ENCODE results near the gene FAM90A1. TPM values are rescaled to one million over a fixed set of nuclear protein-coding genes. Genes with fewer than 3 reads are reported as not detected.
"Not testable (repeated sequence)": the region's sequence is repeated elsewhere in the genome, so short reads cannot be mapped to it uniquely, and the experiment has no call there.

The FAM90A1 gene
- total RNA-seq, 1 experiment from 2014 or later, result 0.09 TPM

- not testable (repeated sequence) for H2BK20ac ChIP-seq (ENCODE audit: low read depth, low read length, poor library complexity, severe bottlenecking); H3K23ac ChIP-seq (ENCODE audit: insufficient read length, low read depth, low read length); DNase-seq; H3K23me2 ChIP-seq (ENCODE audit: insufficient read length, low read depth, low read length, poor library complexity, severe bottlenecking); H3K36me3 Mint-ChIP-seq (ENCODE audit: insufficient read depth in 1 of 3, low read depth in 3 of 3); H4K5ac ChIP-seq (ENCODE audit: insufficient read length, low read depth, low read length); H3K27ac ChIP-seq (ENCODE audit: insufficient read length, low read depth, low read length); H3K9me3 ChIP-seq (ENCODE audit: control insufficient read depth, low read depth, low read length); H4K20me1 ChIP-seq (ENCODE audit: control insufficient read depth, insufficient read depth, insufficient read length); H2BK15ac ChIP-seq (ENCODE audit: low read depth, low read length); H3K14ac ChIP-seq (ENCODE audit: insufficient read depth, low read length); H3K9ac ChIP-seq (ENCODE audit: extremely low read depth, insufficient read length, low read length); H2AK5ac ChIP-seq (ENCODE audit: insufficient read length, low read length); H3K4ac ChIP-seq (ENCODE audit: low read depth, low read length); H3K27me3 Mint-ChIP-seq (ENCODE audit: low read depth); H3K79me2 ChIP-seq (ENCODE audit: insufficient read depth, low read length); H3K27ac Mint-ChIP-seq; H3K79me1 ChIP-seq (ENCODE audit: insufficient read depth, low read depth, low read length, poor library complexity, severe bottlenecking); H3T11ph ChIP-seq (ENCODE audit: low read length); H3K4me2 ChIP-seq (ENCODE audit: insufficient read depth, insufficient read length, low read length); H3K9me3 Mint-ChIP-seq; H2AFZ ChIP-seq (ENCODE audit: low read length); H3K27me3 ChIP-seq (ENCODE audit: insufficient read depth, low read length); H2BK120ac ChIP-seq (ENCODE audit: low read depth, low read length, poor library complexity, severe bottlenecking); H3K18ac ChIP-seq (ENCODE audit: insufficient read length, low read depth, low read length); H3K56ac ChIP-seq (ENCODE audit: insufficient read length, low read depth, low read length); H3K4me1 ChIP-seq (ENCODE audit: insufficient read depth, low read length); H3K4me3 Mint-ChIP-seq; H2BK12ac ChIP-seq (ENCODE audit: insufficient read length, low read depth, low read length); H2BK5ac ChIP-seq (ENCODE audit: insufficient read length, low read length); H4K91ac ChIP-seq (ENCODE audit: insufficient read length, low read depth, low read length); H4K8ac ChIP-seq (replicated peaks; ENCODE audit: insufficient read length, low read depth, low read length)
- no CpG with 5 or more reads among the region's 14 CpGs for WGBS (ENCODE audit: extremely low coverage, insufficient read length, low lambda C conversion rate)
- H3K4me1 Mint-ChIP-seq, result peaks cover 7 to 15% of the 10 kb centered on the region in 2 experiments
Observed at GRCh38 chr12:8261111-8261554, 33.7 kb upstream of the FAM90A1 start.

- H3K27me3 Mint-ChIP-seq (ENCODE audit: low read depth), result not testable (repeated sequence)
- WGBS (ENCODE audit: extremely low coverage, insufficient read length, low lambda C conversion rate), result no CpG with 5 or more reads among the region's 5 CpGs
Observed at GRCh38 chr12:8256356-8256755, 28.9 kb upstream of the FAM90A1 start.

More at GRCh38 chr12:8256356-8256755, 28.9 kb upstream of the FAM90A1 start:
- not testable (repeated sequence) for H3K4me3 Mint-ChIP-seq; H2BK12ac ChIP-seq (ENCODE audit: insufficient read length, low read depth, low read length); H3K4me1 ChIP-seq (ENCODE audit: insufficient read depth, low read length); H3K56ac ChIP-seq (ENCODE audit: insufficient read length, low read depth, low read length); H3K14ac ChIP-seq (ENCODE audit: insufficient read depth, low read length); H3K79me2 ChIP-seq (ENCODE audit: insufficient read depth, low read length); H3K27ac ChIP-seq (ENCODE audit: insufficient read length, low read depth, low read length); H2AK5ac ChIP-seq (ENCODE audit: insufficient read length, low read length); H3K36me3 Mint-ChIP-seq (ENCODE audit: insufficient read depth in 1 of 3, low read depth in 3 of 3); H2BK20ac ChIP-seq (ENCODE audit: low read depth, low read length, poor library complexity, severe bottlenecking); H3K9ac ChIP-seq (ENCODE audit: extremely low read depth, insufficient read length, low read length); H3K79me1 ChIP-seq (ENCODE audit: insufficient read depth, low read depth, low read length, poor library complexity, severe bottlenecking); H3K9me3 ChIP-seq (ENCODE audit: control insufficient read depth, low read depth, low read length); H4K8ac ChIP-seq (replicated peaks; ENCODE audit: insufficient read length, low read depth, low read length); H3K4me2 ChIP-seq (ENCODE audit: insufficient read depth, insufficient read length, low read length); H2AFZ ChIP-seq (ENCODE audit: low read length); H4K5ac ChIP-seq (ENCODE audit: insufficient read length, low read depth, low read length); H3K18ac ChIP-seq (ENCODE audit: insufficient read length, low read depth, low read length); H3K23me2 ChIP-seq (ENCODE audit: insufficient read length, low read depth, low read length, poor library complexity, severe bottlenecking); H2BK15ac ChIP-seq (ENCODE audit: low read depth, low read length); H3K4ac ChIP-seq (ENCODE audit: low read depth, low read length); H2BK5ac ChIP-seq (ENCODE audit: insufficient read length, low read length); H3K9me3 Mint-ChIP-seq; H4K91ac ChIP-seq (ENCODE audit: insufficient read length, low read depth, low read length); DNase-seq; H2BK120ac ChIP-seq (ENCODE audit: low read depth, low read length, poor library complexity, severe bottlenecking); H4K20me1 ChIP-seq (ENCODE audit: control insufficient read depth, insufficient read depth, insufficient read length); H3K23ac ChIP-seq (ENCODE audit: insufficient read length, low read depth, low read length); H3K27me3 ChIP-seq (ENCODE audit: insufficient read depth, low read length); H3T11ph ChIP-seq (ENCODE audit: low read length)
- H3K27ac Mint-ChIP-seq, result peak overlapping the region in 2 of 3 experiments; percentile 47 to 63; a peak in 1 of 7 replicates
- peaks cover 10 to 15% of the 10 kb centered on the region in 2 experiments for H3K4me1 Mint-ChIP-seq

Measured in H9 (cell line).